Breast epithelium (tissue), 4 donors: ENCODE measurements around the gene CD300LF. TPM values are rescaled to one million over a fixed set of nuclear protein-coding genes. Genes with fewer than 3 reads are reported as not detected.

Experiments
- DNase-seq, 2 donors: peaks; one replicate each; pipeline ENCODE4 v3.0.0-alpha.2; 2019; ENCODE audit warnings: low spot score in 2 of 2
- H3K27ac ChIP-seq, 2 donors: fragments of 200-600 bp; sonication (generic) in 1 of 2; one replicate each; pipeline ENCODE4 v1.5.1; 2016 to 2019; ENCODE audit warnings: mild to moderate bottlenecking in 1 of 2
- H3K27me3 ChIP-seq, 2 donors: fragments of 200-600 bp; sonication (generic) in 1 of 2; one replicate each; pipeline versions ENCODE4 v1.5.1 to v1.6.0; 2017 to 2019; ENCODE audit warnings: control low read depth in 1 of 2, mild to moderate bottlenecking in 1 of 2
- H3K36me3 ChIP-seq: fragments of 200-600 bp; one replicate; pipeline ENCODE4 v1.5.1; 2019
- H3K4me1 ChIP-seq, 2 donors: fragments of 200-600 bp; sonication (generic); one replicate each; pipeline ENCODE4 v1.5.1; 2016 to 2019; ENCODE audit warnings: control low read depth in 1 of 2
- H3K4me3 ChIP-seq, 3 donors: fragments of 200-600 bp; sonication (generic); 1 replicate in 2 of 3; 2 replicates in 1 of 3; pipeline ENCODE4 v1.5.1; 2016 to 2019; ENCODE audit warnings: mild to moderate bottlenecking in 3 of 3, moderate library complexity in 2 of 3
- H3K9me3 ChIP-seq, 2 donors: fragments of 200-600 bp; sonication (generic) in 1 of 2; one replicate each; pipeline ENCODE4 v1.5.1; 2016 to 2019; ENCODE audit warnings: control low read depth in 1 of 2
- CTCF ChIP-seq, 3 donors: fragments of 450-650 bp; IDR thresholded peaks; one replicate each; pipeline ENCODE4 v1.5.1; 2016 to 2017; ENCODE audit warnings: antibody characterized with exemption in 3 of 3, mild to moderate bottlenecking in 3 of 3, moderate library complexity in 3 of 3
- POLR2A ChIP-seq: fragments of 450-650 bp; IDR thresholded peaks from one replicate; pipeline ENCODE4 v1.6.1; 2016; ENCODE audit warnings: antibody characterized with exemption, mild to moderate bottlenecking, moderate library complexity
- POLR2AphosphoS5 ChIP-seq, 3 donors: sonication (generic); formaldehyde crosslinking; IDR thresholded peaks; one replicate each; pipeline ENCODE4 v1.6.1; 2017; ENCODE audit warnings: antibody characterized with exemption in 3 of 3
- intact Hi-C: fragments of 100-400 bp; cut with DNase I; formaldehyde crosslinking; loops from one replicate; pipeline ENCODE4 v1.15.1; 2023; ENCODE audit warnings: low total_unique reads
- total RNA-seq, 3 donors: library from RNA; depleted of rRNA; stranded (reverse); fragments of >200 nt; gene quantifications; one replicate each; pipeline ENCODE4 v1.1.0, GENCODE V29; 2016

CD300LF gene
- total RNA-seq, 3 donors from 2014 or later = 0.32 to 2.0 (median 0.98) TPM

DNA sequence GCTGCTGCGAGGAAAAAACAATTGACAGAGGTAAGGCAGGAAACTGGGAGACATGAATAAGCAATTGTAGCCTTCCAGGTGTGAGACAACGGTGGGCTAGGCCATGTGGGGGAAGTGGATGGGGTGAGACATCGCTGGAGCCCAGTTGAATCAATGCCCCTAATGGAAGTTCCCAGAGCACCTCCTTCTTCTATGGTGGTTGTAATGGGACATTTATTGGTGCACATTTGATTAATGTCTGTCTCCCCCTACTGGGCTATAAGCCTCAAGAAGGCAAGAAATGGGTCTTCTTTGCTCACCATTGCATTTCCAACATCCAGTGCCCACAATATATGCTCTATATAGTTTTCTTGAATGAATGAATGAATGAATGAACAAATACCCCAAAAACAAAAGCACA lies 66.5 kb downstream of the CD300LF start:
- Histone ChIP-seq H3K36me3 (no peaks in the 10 kb centered on the region), H3K9me3 (no peaks in the 10 kb centered on the region), H3K27ac (no peak overlapping the region), H3K4me3 (no peak overlapping the region), H3K27me3 (peaks cover 0 to 37% of the 10 kb centered on the region in 2 donors), H3K4me1 (no peaks in the 10 kb centered on the region)
- TF ChIP-seq POLR2AphosphoS5 (IDR thresholded peaks at IDR 0.05) (no peak), POLR2A (no peak), CTCF (IDR thresholded peaks at IDR 0.05) (no peak)
- intact Hi-C loops = no loop called here
- DNase-seq = no peak

- H3K36me3 ChIP-seq = no peaks in the 10 kb centered on the region
- no peak for TF ChIP-seq POLR2AphosphoS5 (IDR thresholded peaks at IDR 0.05)
- no peak for TF ChIP-seq POLR2A
- no peak for TF ChIP-seq CTCF (IDR thresholded peaks at IDR 0.05)
- H3K9me3 ChIP-seq = no peaks in the 10 kb centered on the region
- no peak for DNase-seq
- H3K4me3 ChIP-seq = no peak overlapping the region
- intact Hi-C loops = no loop called here
- H3K4me1 ChIP-seq = no peaks in the 10 kb centered on the region
- H3K27me3 ChIP-seq = peaks cover 0 to 25% of the 10 kb centered on the region in 2 donors
- H3K27ac ChIP-seq = no peak overlapping the region
These were observed 67.7 kb downstream of the CD300LF start for GRCh38 chr17:74645010-74645409.

GRCh38 chr17:74644419-74644818 lies 68.3 kb downstream of the CD300LF start:
- TF ChIP-seq CTCF (IDR thresholded peaks at IDR 0.05) = no peak
- no peak for TF ChIP-seq POLR2A
- no peak for TF ChIP-seq POLR2AphosphoS5 (IDR thresholded peaks at IDR 0.05)
- no peak for DNase-seq
- Histone ChIP-seq H3K27me3 (peaks cover 0 to 19% of the 10 kb centered on the region in 2 donors), H3K27ac (no peak overlapping the region), H3K9me3 (no peaks in the 10 kb centered on the region), H3K4me3 (no peak overlapping the region), H3K36me3 (no peaks in the 10 kb centered on the region), H3K4me1 (no peaks in the 10 kb centered on the region)
- intact Hi-C loops = no loop called here

Other genes with a start within 250 kb of the CD300LF start
- gene CD300A, start 246.3 kb downstream of the CD300LF start, total RNA-seq = 10 to 100 TPM in 2 of 3 donors, 1 to 10 TPM in 1; 6.2 to 15.7 (median 10.2) TPM
- under 1 TPM in 2 of 3 donors, not detected in 1; 0.32 to 0.88 TPM for gene CD300LB, start 181.4 kb downstream of the CD300LF start, total RNA-seq
- gene CD300C, start 166.8 kb downstream of the CD300LF start, total RNA-seq = 1 to 10 TPM in 1 of 3 donors, under 1 TPM in 2; 0.33 to 2.1 (median 0.59) TPM
- gene CD300H, start 145.4 kb downstream of the CD300LF start, total RNA-seq = 1 to 10 TPM in 1 of 3 donors, not detected in 2; 1.5 TPM
- gene CD300LD, start 120.6 kb downstream of the CD300LF start, total RNA-seq = not detected
- gene CD300E, start 89.2 kb downstream of the CD300LF start, total RNA-seq = under 1 TPM; under 0.01 to 0.32 (median 0.29) TPM
- gene RAB37, start 24.3 kb upstream of the CD300LF start, total RNA-seq = 1 to 10 TPM in 2 of 3 donors, under 1 TPM in 1; 0.98 to 2.1 (median 2.0) TPM
- 10 to 100 TPM; 15.8 to 82.8 (median 36.4) TPM for gene NHERF1, start 35.7 kb upstream of the CD300LF start, total RNA-seq
- gene NAT9, start 63.4 kb upstream of the CD300LF start, total RNA-seq = 10 to 100 TPM; 20.6 to 41.3 (median 40.0) TPM
- under 1 TPM in 1 of 3 donors, not detected in 2; 0.48 TPM for gene GRIN2C, start 147.0 kb upstream of the CD300LF start, total RNA-seq
- 1 to 10 TPM; 7.3 to 9.3 (median 8.8) TPM for gene FDXR, start 160.1 kb upstream of the CD300LF start, total RNA-seq
- gene FADS6, start 180.7 kb upstream of the CD300LF start, total RNA-seq = under 1 TPM in 2 of 3 donors, not detected in 1; 0.33 to 0.80 TPM
- not detected for gene USH1G, start 210.3 kb upstream of the CD300LF start, total RNA-seq
- gene OTOP2, start 211.3 kb upstream of the CD300LF start, total RNA-seq = under 1 TPM in 1 of 3 donors, not detected in 2; 0.33 TPM
- gene OTOP3, start 223.0 kb upstream of the CD300LF start, total RNA-seq = not detected